Measurements from ENCODE around the gene SMCO4.

DNA sequence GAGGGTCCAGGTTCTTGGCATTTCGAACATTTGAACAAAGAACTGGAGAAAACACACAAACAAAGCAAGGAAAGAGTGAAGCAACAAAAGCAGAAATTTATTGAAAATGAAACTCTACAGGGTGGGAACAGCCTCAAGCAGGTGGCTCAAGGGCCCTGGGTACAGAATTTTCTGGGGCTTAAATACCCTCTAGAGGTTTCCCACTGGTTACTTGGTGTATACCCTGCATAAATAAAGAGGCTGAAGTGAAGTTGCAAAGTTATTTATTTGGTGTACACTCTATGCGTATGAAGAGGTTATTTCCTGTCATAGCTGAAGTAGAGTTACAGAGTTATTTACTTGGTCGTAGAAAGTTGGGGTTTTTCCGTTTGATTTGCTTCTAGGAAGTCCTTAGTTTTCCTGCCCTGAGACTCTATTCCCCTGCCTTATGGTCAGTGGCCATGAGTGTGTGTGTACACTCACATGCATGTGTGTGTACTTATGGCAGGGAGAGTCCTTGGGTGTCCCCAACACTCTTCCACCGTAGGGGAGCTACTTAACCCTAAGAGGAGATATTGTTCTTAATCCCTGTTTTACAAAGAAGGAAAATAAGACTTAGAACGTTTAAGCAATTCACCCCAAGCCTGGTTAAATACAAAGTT lies 5.6 kb upstream of the SMCO4 start:
- TF ChIP-seq CTCF (IDR thresholded peaks at IDR 0.05; ENCODE audit: poor library complexity) = no peak
- TF ChIP-seq EZH2 (IDR thresholded peaks at IDR 0.05; ENCODE audit: borderline replicate concordance) = no peak
